HG03135 (cell line): ENCODE measurements around the gene PLIN1.
"Not testable (repeated sequence)": the region's sequence is repeated elsewhere in the genome, so short reads cannot be mapped to it uniquely, and the experiment has no call there.

Experiments
- ATAC-seq: cut with Tn5 transposase; IDR thresholded peaks from one replicate; pipeline ENCODE4 v1.9.1; 2021; ENCODE audit warnings: mild to moderate bottlenecking, moderate library complexity; ENCODE audit not compliant: unreplicated experiment

Gene PLIN1

GRCh38 chr15:89679212-89679611 lies at the start of gene PLIN1:
Gene PLIN1 (minus strand): TSS chr15:89679367. CDS start chr15:89677489, 1,878 bp downstream.
- ATAC-seq = no peak

DNA sequence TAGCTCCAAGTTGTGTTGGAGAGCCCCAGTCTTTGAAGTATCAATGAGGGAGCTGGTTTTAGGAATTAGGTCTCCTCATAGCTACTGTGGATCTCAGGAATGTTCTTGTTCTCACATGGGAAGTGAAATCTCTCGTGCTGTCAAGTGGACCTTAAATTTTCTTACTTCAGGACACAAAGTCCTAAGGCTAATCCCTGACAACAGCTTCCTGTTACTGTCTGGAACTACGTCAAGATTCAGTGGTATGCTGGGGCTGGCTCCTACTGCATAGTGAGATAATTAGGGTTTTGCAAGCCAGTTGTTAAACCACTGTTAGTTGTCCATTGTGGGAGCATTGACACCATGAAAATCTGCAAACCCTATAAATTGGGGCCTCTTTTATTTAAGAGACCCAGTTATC lies 49.1 kb upstream of the PLIN1 start:
- no peak for ATAC-seq

DNA sequence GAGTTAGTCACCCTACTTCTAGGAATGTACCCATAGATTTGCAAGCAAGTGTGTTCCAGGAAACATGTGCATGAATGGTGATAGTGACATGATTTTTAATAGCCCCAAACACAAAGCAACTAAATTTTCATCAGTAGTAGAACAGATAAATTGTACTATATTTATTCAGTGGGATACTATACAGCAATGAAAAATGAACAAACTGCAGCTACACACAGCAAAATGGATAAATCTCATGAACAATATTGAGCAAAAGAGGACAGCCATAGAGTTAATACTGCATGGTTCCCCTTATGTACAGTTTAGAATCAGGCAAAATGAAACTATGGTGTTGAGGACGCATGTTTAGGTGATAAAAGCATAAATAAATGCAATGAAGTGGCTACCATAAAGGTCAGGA lies 45.9 kb upstream of the PLIN1 start:
- no peak for ATAC-seq

DNA sequence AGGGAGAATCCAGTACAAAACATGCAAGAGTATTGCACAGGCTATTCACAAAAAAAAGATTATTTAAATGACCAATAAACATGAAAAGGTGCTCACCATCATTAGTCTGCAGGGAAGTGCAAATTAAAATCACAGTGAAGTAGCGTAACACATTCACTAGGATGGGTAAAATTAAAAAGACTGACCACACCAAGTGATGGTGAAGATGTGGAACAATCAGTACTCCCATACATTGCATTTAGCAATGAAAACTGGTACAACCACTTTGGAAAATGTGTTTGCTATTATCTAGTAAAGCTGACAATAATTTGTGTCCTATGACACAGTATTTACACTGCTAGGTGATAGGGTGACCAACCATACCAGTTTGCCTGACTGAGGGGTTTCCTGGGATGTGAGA lies 45.5 kb upstream of the PLIN1 start:
- ATAC-seq = no peak

- no peak for ATAC-seq
Observed at GRCh38 chr15:89723031-89723430, 43.9 kb upstream of the PLIN1 start.

- no peak for ATAC-seq
Observed at GRCh38 chr15:89714775-89715174, 35.6 kb upstream of the PLIN1 start.

DNA sequence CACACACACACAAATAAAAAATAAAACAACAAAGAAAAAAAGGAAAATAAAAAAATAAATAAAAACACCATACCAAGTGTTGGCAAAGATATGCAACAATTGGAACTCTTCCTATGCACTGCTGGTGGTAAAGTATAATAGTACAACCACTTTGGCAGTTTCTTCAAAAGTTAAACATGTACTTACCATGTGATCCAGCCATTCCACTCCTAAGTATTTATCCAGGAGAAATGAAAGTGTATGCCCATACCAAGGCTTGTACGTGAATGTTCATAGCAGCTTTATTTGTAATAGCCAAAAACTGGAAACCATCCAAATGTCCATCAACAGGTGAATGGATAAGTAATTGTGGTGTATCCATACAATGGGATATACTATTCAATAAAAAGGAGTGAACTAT lies 28.4 kb upstream of the PLIN1 start:
- ATAC-seq = no peak

GRCh38 chr15:89704411-89704810 lies 25.2 kb upstream of the PLIN1 start:
- ATAC-seq = no peak

DNA sequence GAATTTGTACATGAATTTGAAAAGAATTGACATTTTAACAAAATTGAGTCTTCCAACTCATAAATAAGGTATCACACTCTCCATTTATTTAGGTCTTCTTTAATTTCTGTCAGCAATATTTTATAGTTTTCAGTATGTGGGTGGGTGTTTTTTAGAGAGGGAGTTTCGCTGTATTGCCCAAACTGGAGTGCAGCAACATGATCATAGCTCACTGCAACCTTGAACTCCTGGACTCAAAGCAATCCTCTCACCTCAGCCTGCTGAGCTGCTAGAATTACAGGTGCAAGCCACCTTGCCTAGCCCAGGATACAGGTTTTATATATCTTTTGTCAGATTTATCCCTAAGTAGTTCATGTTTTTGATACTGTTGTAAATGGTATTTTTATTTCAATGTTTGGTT lies 16.0 kb upstream of the PLIN1 start:
- no peak for ATAC-seq

DNA sequence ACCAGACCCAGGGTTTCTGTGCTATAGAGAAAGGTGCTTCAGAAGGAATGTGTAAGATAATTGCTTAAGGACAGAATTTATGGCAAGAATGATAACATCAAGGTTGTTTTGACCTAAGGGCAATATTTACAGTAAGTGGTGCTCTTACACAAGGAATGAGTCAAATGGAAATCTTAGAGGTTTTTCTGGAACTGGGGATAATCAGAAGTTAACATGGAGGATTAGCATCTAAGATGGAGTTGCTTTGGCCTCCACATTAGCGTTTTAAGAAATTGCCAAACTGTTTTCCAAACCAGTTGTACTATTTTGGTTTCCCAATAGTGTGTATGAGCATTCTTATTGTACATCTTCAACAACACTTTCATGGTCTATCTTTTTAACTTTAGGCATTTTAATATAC lies 14.5 kb upstream of the PLIN1 start:
- no peak for ATAC-seq

- ATAC-seq = no peak
Observed at GRCh38 chr15:89693091-89693490, 13.9 kb upstream of the PLIN1 start.

DNA sequence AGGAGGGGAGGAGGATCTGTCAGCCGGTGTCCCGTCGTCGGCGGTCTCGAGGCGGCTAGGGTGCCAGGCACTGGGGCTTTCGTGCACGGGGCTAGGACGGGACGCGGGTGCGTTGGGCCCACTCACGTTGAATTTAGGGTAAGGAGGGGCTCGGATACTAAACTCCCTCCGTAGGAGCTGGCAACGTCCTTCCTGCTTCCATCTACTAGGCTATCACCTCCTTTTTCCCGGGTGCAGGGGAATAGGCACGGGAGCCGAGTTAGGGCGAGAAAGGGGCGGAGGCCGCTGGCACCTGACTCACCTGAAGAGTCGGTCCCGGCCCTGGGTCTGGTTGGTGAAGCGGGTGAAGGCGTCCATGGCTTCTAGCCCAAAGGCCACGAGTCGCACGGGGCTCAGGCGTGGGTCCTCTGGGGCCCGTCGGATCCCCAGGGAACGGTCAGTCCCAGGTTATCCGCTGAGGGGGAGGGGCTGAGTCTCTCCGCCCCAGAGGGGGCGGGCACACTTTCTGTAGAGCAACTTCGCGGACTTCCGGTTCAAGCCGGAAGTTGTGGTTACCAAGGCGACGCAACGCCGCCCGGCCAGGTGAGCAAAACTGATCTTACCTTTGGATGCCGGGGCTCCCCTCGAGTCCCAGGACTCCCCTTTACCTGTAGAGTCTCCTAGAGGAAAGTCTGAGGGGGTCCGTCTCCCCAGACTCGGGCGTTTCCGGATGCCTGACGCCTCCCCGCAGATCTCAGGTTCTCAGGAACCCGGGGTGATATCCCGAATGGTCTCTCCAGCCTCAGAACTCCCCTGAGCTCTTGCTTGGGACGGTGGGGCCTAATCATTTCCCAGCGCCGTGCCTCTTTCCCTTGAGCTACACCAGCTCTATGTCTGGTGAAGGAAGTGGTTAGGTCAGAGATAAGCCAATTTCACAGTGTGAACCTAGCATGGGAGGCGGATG lies 11.4 kb upstream of the PLIN1 start, which contains the start of the genes PEX11A and WDR93:
Gene PEX11A (minus strand): TSS at position 479 of the 943 bp plus-strand sequence. CDS start 122 bp downstream, at position 357.
Gene WDR93 (plus strand): TSS at position 536 of the 943 bp plus-strand sequence. CDS start 10,936 bp downstream, outside the sequence.
- ATAC-seq = peak; percentile 94

- not testable (repeated sequence) for ATAC-seq
Observed at GRCh38 chr15:89689930-89690275, 10.7 kb upstream of the PLIN1 start.

DNA sequence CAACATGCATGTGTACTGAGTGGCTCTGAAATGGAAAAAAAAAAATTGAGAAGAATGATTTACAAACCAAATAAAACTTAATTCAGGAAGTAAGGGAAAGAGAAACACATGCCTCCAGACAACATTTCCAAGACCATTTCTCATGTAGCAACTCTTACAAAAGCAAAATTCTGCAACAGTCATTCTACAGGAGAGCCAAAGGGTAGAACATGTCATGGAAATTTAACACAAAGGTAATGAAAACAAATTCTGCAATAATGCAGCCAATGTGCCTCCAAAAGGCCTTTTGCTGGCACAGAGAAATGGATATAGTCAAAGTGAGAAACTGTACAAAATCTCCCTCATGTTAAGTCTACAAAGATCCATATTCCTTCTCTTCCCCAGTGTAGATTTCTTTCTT lies 7.4 kb upstream of the PLIN1 start:
- ATAC-seq = no peak

GRCh38 chr15:89685995-89686394 lies 6.8 kb upstream of the PLIN1 start:
- ATAC-seq = no peak

GRCh38 chr15:89681146-89681545 lies 2.0 kb upstream of the PLIN1 start:
- ATAC-seq = no peak

DNA sequence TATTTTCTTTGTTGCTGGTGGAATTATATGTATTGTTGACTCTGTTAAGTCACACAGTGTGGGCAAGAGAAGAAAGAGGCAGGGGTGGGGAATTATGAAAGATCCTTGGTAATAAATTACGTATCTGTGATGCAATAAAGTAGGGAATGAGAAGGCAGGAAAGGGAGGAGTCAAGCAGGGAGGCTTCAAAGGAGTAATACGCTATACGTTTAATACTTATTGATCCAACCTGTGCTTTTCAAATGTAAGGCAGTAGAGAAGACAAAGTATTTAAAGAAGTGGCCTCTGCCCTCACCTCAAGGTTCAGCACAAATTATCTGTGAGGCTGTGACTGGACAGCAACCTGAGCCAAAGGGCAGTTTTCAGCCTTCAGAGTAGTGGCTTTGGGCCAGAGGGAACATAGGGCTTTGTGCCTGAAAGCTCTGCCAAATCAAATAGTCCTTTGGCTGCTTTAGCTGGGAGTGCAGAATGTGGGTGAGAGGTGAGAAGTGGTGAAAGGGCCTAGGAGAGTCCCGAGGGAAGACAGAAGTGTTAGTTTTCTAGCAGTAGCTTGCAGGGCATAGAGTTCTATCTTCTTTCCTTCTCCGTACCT lies 1.2 kb upstream of the PLIN1 start:
- ATAC-seq = no peak

DNA sequence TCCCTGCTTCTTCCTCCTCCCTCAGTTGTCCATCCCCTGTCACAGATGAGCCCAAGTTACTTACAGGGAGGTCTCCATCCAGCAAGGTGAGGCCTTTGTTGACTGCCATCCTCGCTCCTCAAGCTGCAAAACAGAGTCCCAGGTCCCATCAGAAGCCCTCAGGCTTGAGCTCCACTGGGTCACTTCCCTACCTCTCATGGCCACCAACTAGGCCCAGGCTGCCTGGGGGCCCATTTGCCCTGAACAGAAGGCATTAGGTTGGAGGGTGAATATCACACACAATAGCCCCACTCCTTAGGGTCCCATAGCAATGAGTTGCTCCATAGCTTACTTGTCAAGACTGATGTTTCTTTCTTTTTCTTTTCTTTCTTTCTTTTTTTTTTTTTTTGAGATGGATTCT lies 1.8 kb downstream of the PLIN1 start:
- no peak for ATAC-seq

DNA sequence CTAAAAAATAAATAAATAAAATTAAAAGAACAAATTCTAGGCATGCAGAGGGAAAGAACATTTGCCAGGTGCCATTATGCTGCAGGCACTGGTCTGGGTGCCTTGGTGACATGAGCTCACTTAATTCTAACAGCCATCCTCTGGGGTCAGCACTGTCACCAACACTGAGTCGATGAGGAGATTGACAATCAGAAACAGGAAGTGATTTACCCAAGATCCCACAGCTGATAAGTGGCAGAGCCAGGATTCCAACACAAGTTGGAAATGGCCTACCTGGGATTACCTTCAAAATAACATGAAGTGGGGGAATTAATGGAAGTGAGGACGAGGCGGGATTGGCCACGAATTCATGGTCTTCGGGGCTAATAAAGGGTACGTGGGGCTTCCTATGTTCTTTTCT lies 3.6 kb downstream of the PLIN1 start:
- no peak for ATAC-seq

GRCh38 chr15:89674526-89674925 lies 4.6 kb downstream of the PLIN1 start:
- no peak for ATAC-seq

DNA sequence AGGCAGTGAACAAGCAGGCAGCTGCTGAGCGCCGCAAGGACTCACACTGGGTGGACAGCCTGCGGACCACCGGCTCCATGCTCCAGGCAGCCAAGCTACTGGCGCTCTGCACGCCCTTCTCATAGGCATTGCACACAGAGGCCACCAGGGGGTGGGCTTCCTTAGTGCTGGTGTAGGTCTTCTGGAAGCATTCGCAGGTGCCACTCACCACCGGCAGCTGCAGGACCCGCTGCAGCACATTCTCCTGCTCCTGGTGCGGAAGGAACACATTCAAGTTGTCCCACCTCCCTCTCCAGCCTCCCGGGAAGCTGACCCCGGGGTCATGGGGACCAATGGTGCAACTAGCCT lies 6.0 kb downstream of the PLIN1 start:
- no peak for ATAC-seq
